ENCODE measurements around the gene ABCC8. TPM values are rescaled to one million over a fixed set of nuclear protein-coding genes. Genes with fewer than 3 reads are reported as not detected.

Gene ABCC8
- total RNA-seq, 1 donor from 2014 or later, result 4.9 TPM

DNA sequence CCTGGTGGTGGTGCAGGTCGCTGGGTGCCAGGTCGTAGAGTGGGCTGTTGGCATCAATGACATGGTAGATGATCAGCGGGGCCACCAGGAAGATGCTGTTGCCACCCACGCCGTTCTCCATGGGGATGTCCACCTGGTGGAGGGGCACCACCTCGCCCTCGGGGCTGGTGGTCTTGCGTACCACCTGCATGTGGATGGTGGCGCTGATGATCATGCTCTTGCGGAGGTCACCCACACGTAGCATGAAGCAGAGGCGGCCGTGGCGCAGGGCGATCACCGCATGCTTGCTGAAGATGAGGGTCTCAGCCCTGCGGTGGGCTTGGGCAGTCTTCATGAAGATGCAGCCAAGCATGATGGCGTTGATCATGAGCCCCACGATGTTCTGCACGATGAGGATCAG, 89.4 kb downstream of the ABCC8 start:
- TF ChIP-seq, protein P1, sequence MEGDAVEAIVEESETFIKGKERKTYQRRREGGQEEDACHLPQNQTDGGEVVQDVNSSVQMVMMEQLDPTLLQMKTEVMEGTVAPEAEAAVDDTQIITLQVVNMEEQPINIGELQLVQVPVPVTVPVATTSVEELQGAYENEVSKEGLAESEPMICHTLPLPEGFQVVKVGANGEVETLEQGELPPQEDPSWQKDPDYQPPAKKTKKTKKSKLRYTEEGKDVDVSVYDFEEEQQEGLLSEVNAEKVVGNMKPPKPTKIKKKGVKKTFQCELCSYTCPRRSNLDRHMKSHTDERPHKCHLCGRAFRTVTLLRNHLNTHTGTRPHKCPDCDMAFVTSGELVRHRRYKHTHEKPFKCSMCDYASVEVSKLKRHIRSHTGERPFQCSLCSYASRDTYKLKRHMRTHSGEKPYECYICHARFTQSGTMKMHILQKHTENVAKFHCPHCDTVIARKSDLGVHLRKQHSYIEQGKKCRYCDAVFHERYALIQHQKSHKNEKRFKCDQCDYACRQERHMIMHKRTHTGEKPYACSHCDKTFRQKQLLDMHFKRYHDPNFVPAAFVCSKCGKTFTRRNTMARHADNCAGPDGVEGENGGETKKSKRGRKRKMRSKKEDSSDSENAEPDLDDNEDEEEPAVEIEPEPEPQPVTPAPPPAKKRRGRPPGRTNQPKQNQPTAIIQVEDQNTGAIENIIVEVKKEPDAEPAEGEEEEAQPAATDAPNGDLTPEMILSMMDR (IDR thresholded peaks at IDR 0.05), result no peak
- Histone ChIP-seq H3K36me3 (no peaks in the 10 kb centered on the region), H3K27ac (no peak overlapping the region), H3K4me1 (peaks cover 11% of the 10 kb centered on the region), H3K27me3 (ENCODE audit: low read depth) (peaks cover 12% of the 10 kb centered on the region), H3K9me3 (no peaks in the 10 kb centered on the region), H3K4me3 (no peak overlapping the region)
- intact Hi-C loops (cut with DNase I), result no loop called here
- no peak for ATAC-seq
- DNase-seq, result no peak

DNA sequence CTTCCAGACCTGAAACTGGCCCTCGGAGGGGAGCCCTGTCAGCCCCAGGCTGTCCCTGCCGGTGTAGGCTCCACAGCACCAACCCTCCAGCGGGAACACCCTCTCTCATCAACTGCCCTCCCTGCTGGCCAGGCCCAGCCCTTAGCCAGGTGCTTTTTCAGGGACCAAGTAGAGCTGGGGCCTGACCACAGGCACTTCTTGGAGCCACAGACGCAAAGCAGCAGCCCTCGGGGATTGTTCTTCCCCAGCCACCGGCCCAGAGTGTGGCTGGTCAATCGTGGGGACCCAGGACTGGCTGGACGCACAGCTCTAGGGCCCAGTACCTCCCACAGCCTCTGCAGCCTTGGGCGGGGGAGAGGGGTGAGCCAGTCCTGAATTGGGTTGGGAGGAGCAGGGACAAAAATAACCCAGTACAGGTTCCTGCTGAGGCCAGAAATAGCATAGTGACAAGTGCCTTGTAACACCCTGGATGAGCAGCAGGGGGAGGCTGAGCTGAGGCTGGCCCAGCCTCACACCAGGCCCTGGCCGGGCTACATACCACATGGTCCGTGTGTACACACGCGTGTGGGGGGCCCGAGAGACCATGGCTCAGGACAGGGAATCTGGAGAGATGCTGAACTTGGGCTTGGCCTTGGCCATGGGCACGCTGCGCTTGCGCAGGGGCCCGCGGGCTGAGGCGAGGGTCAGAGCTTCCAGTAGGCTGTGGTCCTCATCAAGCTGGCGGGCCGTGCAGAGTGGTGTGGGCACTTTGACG, 90.1 kb downstream of the ABCC8 start:
- Histone ChIP-seq H3K4me1 (peaks cover 11% of the 10 kb centered on the region), H3K36me3 (no peaks in the 10 kb centered on the region), H3K9me3 (no peaks in the 10 kb centered on the region), H3K27ac (no peak overlapping the region), H3K27me3 (ENCODE audit: low read depth) (peaks cover 12% of the 10 kb centered on the region), H3K4me3 (no peak overlapping the region)
- DNase-seq (peak; percentile 63), ATAC-seq (peak; percentile 72 to 77)
- TF ChIP-seq, protein P1 (IDR thresholded peaks at IDR 0.05), result peak; percentile 55
- intact Hi-C loops (cut with DNase I), result no loop called here

DNA sequence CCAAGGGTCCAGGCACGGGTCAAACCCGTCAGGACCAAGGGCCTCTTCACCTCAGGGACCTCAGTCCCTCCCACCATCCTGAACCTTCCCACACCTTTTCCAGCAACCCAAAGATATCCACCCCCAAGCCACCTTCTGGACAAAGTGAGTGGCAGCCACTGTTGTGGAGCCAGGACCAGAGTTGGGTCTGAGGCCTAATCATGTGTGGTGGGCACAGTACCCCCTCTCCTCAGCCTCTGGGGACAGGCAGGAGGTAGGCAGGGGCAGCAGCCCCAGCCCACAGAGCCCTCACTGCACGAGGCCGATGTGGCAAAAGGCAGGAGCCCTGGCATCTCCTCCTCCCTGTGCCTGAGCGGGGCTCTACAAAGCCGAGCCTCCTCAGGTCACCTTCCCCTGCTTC, 90.7 kb downstream of the ABCC8 start:
- Histone ChIP-seq H3K27me3 (ENCODE audit: low read depth) (peaks cover 12% of the 10 kb centered on the region), H3K9me3 (no peaks in the 10 kb centered on the region), H3K36me3 (no peaks in the 10 kb centered on the region), H3K4me3 (no peak overlapping the region), H3K27ac (no peak overlapping the region), H3K4me1 (peaks cover 11% of the 10 kb centered on the region)
- ATAC-seq, result no peak
- TF ChIP-seq, protein P1 (IDR thresholded peaks at IDR 0.05), result no peak
- intact Hi-C loops (cut with DNase I), result no loop called here
- DNase-seq, result no peak

DNA sequence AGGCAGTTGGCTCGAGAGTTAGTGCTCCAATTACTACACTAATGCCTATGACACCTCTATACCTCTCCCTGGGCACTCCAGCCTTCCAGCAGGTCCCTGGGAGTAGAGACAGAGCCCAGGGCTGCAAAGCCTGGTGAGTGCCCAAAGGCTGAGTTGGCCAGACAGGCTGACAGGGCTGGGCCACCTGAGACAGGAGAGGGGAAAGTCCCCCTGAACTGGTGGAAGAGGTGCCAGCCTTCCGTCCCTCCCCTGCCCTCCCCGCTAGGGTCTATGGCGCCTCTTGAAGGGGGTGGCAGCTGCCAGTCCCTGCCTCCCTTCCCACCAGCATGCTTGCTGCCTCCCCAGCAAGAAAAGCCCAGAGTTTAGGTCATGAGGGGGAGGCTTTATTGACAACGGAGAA, 91.2 kb downstream of the ABCC8 start:
- no peaks in the 10 kb centered on the region for H3K36me3 ChIP-seq
- no peak overlapping the region for H3K4me3 ChIP-seq
- H3K27me3 ChIP-seq (ENCODE audit: low read depth), result peaks cover 12% of the 10 kb centered on the region
- ATAC-seq (no peak), DNase-seq (no peak)
- intact Hi-C loops (cut with DNase I), result no loop called here
- H3K9me3 ChIP-seq, result no peaks in the 10 kb centered on the region
- no peak overlapping the region for H3K27ac ChIP-seq
- peaks cover 11% of the 10 kb centered on the region for H3K4me1 ChIP-seq
- TF ChIP-seq, protein P1 (IDR thresholded peaks at IDR 0.05), result no peak

DNA sequence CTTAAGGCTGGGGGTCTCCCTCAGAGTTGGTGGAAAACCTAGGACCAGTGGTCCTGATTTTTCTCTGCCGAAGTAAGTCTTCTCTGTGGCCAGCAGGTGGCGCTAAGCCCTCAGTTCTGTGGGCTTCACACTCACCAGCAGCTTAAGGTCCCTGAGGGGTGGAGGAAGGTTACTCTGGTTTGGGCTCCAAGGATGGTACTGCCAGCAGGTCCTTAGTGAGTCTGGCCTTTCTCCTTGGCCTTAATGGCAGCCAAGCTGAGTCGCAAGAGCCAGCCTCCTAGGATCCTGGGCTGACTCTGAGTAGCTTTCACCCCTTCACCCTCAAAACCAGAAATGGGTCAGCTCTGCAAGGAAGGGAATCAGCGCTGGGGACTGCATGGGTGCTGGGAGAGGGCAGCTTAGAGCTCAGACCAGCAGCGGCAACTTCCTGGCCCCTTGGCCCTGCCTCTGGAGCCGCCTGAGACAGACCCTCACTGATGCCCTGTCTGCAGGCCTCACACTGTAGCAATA, 92.6 kb downstream of the ABCC8 start:
- intact Hi-C loops (cut with DNase I), result loop anchor here (5.0 kb wide), 1 partner anchor 118 kb away; no protein-coding TSS in a partner anchor
- DNase-seq, result peak; percentile 82
- no peak overlapping the region for H3K27ac ChIP-seq
- H3K4me1 ChIP-seq, result peaks cover 11% of the 10 kb centered on the region
- peaks cover 12% of the 10 kb centered on the region for H3K27me3 ChIP-seq (ENCODE audit: low read depth)
- no peak overlapping the region for H3K4me3 ChIP-seq
- no peaks in the 10 kb centered on the region for H3K9me3 ChIP-seq
- no peaks in the 10 kb centered on the region for H3K36me3 ChIP-seq
- peak; percentile 52 to 66 for ATAC-seq
- TF ChIP-seq, protein P1 (IDR thresholded peaks at IDR 0.05), result peak; percentile 93
